Central memory CD4-positive, alpha-beta T cell (primary cell): ENCODE results near the gene TBX20.
"Not testable (repeated sequence)": the region's sequence is repeated elsewhere in the genome, so short reads cannot be mapped to it uniquely, and the experiment has no call there.

Experiments used
- DNase-seq: peaks from one replicate; pipeline ENCODE4 v3.0.0; 2022

The TBX20 gene

DNA sequence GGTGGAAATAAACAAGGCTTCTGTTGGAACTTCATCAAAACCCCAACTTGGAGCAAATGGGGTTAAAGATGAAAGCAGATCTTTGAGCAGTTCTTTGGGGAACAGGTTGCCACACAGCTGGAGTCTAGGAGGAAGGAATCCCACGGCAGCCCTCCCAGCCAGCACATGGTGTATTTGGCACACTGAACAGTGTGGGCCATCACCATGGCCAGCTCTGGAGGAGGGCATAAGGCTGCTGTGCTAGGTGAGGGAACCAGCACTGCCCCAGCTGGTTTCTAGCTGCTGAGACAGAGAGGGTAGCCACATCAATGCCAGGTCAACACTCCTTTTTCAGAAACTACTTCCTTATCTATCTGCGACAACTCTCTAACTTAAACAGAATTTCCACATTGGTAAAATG is 33.7 kb downstream of the TBX20 start:
- not testable (repeated sequence) for DNase-seq

DNA sequence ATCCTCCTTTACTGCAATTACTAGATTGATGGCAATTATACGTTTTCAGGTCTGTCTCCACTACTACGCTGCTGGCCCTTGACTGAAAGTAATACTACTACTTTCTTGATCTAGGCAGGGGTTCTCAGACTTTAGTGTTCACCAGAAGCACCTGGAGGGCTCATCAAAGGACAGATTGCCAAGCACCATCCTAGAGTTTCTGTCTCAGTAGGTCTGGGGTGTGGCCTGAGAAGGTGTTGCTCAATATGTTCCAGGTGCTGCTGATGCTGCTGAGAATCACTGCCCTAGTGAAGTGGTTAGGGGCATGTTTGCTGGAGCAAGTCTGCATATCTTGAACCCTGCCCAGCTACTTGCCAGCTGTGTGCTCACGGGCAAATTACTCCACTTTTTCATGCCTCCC is 37.9 kb downstream of the TBX20 start:
- not testable (repeated sequence) for DNase-seq

DNA sequence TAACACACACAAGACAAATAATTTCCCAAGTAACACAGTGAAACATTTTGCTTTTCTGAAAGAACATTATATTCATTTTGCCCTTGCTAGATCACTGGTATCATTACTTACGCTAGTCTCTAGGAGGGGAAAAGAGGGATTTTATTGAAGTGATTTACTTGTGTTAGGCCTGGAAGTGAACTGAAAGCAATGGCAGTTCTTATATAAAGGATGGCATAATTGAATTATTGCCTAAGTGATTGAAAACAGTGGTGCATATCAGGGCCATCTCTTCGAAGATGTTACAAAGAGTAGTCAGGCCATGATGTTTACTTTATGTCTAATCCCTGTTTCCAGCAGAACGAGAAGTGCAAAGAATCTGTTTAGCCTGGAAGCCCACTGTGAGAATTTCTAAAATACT is 38.8 kb downstream of the TBX20 start:
- not testable (repeated sequence) for DNase-seq

DNA sequence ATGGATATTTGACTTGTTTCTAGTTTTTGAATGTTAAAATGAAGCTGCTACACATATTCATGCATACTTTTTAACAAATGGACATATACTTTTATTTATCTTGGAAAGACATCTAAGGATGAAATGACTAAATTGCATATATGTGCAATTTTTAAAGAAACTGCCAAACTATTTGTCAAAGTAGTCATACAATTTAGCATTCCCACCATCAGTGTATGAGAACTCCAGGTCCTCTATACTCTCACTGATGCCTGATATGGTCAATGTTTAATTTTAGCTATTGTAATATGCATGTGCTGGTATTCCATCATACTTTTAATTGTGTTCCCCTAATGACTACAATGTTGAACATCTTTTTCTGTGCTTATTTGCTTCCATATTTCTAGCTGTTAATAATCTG is 47.0 kb downstream of the TBX20 start:
- not testable (repeated sequence) for DNase-seq

DNA sequence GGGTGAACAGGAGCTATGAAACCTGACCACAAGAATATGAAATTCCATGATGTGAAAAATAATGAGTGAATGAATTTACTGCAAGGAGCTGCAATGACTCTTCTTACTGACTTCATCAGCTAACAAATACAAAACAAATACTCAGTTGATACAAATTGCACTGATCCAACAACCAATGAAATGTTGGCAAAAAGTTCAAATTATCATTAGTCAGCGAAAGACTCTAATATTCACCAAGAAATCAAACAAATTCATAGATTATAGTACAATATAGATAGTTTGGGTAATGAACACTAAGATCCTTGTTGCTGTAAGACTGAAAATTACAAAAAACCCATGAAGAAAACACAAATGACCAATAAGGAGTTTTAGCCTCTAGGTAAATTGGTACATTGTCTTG is 49.0 kb downstream of the TBX20 start:
- DNase-seq: not testable (repeated sequence)

DNA sequence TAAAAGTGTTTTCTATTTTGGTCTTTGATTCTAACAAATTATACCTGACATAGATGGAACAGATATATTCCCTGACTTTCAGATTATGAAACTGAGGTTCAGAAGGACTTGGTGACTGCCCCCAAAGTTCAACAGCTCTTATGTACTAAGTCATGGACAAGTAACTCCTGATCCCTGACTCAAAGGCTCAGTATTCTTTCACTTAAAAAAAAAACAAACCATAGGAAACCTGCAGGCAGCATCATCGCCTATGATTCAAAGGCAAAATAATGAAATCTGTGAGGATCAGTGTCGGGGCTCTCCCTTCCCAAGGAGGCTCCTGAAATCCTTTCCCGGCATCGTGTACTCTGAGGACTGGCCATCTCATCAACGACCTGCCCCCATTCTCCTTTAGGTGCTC is 49.9 kb downstream of the TBX20 start:
- DNase-seq: not testable (repeated sequence)

DNA sequence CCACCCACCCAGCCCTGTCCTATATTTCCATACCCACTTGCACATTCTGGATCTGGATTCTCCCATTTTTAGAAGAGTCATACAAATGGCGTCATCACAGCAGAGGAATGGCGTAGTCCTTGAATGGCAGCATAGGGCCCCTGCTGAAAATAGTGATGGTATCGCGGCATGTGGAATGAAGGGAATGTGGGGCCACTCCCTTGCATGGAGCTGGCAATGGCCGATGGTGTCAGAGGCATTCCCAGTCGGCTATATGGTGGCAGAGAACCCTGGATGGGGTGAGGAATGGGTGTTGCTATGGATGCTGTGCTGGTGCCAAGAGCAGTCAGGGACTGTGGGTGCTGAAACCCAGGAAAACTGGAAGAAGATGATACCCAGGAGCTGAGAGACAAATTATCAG is 51.5 kb downstream of the TBX20 start:
- DNase-seq: not testable (repeated sequence)

DNA sequence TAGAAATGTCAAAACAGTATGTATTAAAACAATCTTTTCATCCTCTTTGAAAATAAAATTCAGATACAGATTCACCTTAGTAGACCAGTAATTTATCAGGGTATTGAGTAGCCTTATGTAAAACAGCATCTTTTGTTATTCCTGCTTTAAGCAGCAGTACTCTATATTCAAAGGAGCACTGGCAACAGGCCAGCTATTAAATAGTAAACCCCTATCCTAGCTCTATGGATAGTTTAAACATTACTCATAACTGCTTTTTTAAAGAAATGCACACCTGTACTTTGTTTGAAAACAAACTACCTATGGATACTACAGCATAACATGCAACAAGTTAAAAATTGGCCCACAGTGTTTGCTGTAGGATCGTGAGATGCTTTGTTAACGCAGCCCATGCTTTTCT is 53.7 kb downstream of the TBX20 start:
- DNase-seq: not testable (repeated sequence)

DNA sequence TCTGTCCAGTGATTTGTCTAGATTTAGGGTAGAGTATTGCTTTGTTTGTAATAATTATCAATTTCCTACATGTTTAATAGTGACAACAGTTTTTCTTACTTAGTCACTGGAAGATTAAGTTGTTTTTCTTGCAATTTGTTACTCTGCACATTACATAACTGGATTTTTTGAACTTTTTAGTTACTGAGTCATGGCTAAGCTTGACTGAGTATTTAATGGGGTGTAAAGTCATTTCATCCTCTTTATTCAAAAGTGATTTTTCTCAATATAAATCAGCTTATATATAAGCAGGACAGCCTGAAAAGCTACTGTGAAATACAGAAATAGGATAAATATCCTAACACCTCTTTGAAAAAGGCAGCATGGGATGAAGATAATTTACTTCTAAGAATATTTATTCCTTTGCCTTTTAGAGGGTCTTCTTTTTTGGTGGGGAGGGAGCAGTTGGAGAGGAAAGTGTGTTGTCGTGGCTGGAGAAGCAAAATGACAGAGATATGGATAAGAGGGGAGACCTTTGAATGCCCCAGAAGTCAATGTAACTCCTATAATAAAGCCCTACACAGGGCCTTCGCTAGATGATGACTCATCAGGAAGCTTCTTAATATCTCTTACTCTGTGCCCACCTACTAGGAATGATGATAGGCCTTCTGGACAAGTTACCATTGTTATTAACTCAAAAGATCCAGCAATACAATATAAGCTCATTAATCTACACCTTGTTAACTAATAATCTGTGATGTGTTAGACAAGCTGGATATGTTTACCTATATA is 55.3 kb downstream of the TBX20 start:
- not testable (repeated sequence) for DNase-seq

DNA sequence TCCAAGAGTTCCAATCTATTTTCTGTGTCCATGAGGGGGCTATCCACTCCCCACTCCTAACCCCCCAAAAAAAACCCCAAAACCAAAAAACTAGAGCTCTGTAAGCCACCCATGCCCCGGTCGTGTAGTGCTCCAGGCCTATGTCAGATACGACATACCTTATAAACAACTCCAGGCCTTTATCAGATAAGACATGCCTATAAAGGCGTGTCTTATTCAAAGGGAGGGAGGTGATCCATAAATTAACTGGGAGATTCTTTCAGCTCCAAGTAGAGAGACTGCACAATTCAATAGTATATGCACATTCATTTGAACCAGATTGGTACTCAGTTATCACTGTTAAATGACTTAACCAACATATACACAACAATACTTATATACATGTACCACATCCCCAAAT is 62.3 kb downstream of the TBX20 start:
- not testable (repeated sequence) for DNase-seq

DNA sequence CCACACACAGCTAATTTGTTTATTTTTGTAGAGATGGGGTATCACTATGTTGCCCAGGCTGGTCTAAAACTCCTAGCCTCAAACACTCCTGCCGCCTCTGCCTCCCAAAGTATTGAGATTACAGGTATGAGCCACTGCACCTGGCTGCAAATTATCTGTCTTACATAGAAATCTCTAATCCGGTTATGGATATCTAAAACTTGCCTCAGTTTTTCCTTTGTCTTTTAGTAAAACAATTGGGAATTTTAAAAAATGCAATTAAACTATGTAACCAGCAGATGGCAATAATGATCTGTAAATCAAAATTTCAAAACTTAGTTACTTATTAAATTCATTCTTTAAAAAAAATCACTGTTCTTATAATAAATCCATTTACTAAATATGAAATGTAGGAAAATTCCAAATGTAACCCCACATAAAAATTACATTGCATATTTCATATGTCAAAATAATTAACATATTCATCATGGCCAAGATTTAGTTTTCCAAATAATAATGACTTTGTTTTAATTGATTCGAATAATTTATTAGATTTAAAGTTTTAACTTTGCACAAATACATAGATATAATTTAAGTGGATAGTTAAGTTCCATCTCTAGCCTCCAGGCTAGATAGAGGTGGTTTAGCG is 63.6 kb downstream of the TBX20 start:
- not testable (repeated sequence) for DNase-seq

DNA sequence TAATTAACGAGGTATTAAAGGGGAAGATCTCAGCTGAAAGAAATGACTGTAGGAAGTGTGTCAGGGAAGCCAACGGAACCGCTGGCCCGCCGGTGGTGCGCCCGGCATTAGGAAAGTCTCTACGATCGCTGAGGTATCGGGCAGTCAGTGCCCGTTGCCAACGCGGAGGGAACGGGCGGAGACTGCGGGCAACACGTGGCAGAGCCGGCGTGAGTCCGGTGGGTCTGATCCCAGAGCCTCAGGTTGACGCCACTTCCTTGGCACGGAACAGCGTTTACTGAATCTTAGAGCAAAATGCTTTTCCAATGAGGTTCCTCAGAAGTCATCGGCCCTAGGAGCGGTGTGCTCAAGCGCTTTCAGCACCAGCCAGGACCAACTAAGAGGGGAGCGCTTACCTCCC is 67.1 kb downstream of the TBX20 start:
- DNase-seq: not testable (repeated sequence)

DNA sequence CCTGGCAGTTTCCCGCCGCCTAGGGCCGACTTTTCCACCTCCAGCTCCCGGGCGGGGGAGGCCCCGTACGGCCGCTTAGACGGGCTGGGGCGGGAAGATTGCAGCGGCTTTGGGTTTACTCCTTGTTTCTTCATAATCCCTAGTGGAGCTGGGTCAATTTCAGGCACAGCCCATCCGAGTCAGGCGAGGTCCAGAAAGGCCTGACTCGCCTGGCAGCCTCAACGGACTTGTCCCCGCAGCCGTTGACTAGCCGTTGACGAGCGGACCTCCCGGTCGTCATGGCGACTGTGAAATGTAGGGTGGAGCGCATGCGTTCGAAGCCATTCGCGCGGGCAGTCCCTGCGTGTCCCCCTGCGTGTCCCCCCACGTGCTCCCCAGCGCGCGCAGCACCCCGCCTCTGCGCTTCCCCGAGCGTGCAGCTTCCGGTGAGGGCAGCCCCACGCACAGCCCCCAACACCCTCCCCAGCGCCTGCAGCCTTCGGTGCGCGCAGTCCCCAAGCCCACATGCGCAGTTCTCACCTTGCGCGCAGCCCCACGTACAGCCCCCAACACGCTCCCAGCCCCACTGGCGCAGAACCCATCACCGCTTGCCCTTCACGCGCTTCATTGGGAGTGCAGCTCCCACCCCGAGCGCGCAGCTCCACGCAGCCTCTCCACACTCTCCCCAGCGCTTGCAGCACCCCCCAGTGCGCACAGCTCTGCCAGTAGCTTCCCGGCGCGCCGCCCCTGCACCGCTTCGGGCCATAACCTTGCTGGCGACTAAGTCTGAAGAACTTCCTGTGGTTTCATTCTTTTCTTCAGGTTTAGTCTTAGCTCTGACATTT is 67.8 kb downstream of the TBX20 start:
- no peak for DNase-seq

DNA sequence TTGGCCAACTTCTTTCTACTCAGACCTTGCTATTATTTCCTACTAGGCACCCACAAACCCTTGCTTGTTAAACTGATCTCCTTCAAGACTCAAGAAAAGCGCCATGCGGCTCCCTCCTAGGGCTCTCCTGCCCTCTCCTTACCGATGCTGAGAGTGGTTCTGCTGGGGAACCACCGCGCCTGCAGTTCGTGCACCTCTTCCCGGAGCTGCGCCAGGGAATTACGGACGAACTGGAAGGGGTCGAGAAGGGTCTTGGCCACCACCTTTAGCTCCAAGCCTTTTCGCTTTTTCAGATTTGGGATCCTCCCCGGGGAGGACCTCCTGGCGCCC is 68.4 kb downstream of the TBX20 start:
- DNase-seq: not testable (repeated sequence)

DNA sequence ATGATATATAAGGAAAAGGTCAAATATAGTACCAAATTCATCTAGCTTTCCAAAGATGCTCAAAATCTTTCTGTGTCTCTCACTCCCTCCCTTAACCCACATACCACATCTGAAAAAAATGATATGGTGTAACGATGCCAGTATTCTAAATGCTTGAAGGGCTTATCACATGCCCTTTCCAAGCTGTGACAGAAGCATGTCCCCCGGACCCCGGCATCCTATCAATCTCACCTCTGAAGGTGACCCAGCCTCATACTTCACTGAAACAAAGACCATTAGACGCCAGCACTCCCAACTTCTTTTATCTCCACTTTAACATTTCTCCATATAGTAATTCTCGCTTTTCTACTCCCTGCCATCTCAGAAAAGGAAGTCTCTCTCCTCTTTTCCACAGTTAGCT is 68.9 kb downstream of the TBX20 start:
- not testable (repeated sequence) for DNase-seq

DNA sequence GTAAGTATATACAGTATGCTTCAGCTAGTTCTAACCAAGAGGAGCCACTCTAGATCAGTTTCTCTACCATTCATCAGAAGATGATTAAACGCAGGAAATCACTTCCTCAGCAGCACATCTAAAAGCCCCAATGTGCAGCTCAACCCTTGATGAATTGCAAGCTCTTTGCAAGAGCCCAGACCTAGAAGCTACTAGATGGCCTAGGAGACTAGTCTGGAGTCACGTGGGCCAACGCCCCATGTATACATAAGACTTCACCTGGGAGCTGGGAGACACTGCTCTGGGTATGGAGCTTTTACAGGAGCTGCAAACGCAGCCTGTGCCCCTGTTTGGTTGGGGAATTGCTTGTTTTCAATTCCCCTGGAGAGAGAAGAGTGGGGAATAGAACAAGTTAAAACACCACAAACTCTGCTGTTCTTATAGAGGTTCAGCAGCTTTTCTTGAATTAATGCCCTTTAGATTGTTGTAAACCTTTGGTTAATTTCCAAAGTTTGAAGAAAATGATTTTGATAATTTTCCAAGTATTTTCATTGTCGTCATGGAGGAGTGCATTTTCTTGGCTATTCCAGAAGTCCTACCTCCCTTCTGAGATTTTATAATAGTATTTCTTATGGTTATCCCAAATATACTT is 69.9 kb downstream of the TBX20 start:
- DNase-seq: not testable (repeated sequence)

DNA sequence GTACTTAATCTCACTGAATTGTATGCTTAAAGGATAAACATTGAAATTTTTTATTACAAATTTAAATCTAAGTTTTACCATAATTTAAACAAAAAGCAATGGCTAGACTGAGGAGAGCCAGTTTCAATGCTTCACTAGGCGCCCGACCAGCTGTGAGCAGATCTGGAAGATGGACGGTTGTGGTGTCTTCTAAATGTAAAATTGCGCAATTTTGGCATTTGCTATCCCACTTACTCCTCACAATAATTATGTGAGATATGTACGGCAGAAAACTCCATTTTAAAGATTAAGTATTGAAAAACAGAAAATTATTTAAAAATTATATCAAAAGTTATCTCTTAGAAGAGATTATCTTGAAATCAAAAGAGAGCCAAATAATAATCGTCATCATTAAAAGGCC is 73.2 kb downstream of the TBX20 start:
- not testable (repeated sequence) for DNase-seq

DNA sequence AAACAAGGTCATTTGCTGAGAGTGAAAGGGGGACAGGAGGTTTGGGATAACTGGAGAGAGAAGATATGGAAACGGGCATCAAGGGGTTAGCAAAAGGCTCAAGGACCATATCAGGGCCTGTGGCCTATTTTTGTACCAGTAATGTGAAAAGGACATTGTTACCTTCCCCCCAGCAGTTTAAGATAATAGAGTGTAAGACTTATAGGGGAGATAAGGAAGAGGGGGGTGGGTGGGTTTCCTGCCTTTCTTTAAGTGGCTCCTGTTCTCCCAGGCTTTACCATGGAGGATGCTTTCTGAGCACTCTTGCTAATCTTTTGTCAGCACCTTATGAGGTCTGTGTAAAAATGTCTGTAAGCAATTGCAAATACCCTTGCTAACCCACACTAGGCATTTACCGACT is 80.7 kb downstream of the TBX20 start:
- DNase-seq: not testable (repeated sequence)

DNA sequence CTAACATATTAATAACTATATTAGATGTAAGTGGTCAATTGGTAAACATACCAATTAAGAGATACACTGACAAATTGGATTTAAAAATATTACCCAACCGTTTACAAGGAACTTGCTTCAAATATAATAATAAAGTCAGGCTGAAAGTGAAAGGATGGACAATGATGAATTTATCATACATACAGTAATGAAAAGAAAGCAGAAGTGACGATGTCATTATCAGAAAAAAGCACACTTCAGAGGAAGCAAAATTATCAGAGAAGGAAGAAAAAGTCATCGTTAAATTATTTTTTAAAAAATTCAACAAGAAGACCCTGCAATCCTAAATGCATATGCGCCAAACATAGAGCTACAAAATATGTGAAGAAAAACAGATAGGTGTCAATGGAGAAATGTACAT is 81.8 kb downstream of the TBX20 start:
- not testable (repeated sequence) for DNase-seq

DNA sequence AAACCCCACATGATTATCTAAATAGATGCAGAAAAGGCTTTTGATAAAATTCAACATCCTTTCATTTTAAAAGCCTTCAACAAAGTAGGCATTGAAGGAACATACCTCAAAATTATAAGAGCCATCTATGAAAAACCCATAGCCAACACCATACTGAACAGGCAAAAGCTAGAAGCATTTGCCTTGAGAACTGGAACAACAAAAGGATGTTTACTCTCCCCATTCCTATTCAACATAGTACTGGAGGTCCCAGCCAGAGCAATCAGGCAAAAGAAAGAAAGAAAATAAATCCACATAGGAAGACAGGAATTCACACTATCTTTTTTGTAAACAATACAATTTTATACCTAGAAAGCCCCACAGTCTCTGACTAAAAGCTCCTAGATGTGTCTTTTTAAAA is 86.2 kb downstream of the TBX20 start:
- not testable (repeated sequence) for DNase-seq

DNA sequence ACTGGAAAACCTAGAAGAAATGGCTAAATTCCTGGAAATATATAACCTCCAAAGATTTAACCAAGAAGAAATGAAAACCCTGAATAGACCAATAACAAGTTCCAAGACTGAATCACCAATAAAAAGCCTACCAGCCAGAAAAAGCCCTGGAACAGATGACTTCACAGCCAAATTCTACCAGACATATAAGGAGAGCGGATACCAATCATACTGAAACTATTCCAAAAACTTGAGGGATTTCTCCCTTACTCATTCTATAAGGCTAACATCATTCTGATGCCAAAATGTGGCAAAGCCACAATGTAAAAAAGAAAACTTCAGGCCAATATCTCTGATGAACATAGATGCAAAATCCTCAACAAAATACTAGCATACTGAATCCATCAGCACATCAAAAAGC is 86.7 kb downstream of the TBX20 start:
- not testable (repeated sequence) for DNase-seq

DNA sequence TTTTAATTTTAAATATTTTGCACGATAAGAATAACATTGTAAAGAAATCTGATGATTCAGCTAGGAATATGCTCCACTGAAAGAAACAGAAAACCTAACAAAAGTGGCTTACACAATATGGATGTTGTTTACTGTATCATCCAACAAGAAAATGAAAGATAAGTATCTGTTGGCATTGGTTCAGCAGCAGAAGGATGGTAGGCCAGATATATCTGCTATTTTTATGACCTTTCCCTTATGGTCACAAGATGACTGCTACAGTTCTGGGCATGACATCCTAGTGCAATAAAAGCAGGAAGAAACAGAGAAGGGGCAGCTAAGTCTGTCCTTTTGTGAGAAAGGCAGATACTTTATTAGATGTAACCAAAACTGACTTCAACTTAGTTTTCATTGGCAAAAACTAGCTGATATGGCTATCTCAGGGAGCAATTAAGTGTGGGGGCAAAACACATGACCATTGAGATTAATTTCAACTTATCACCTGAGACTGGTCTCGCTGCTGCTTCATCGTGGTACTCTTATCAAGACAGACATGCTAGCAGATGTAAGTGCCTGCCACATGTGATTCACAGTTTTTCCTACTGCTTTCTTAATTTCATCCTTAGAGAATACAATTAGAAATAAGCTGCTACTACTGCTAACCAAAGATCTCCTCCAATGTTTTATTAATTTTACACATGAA is 92.7 kb downstream of the TBX20 start:
- DNase-seq: not testable (repeated sequence)
